H1 (cell line): ENCODE data around the gene SENP1. TPM values are rescaled to one million over a fixed set of nuclear protein-coding genes. Genes with fewer than 3 reads are reported as not detected.

Experiments
- CTCF ChIA-PET: fragments of 300-600 bp; sonication (Branson Sonifier 250); formaldehyde crosslinking; loops from one replicate; lab custom pipeline; 2021; ENCODE audit not compliant: partially characterized antibody; lab: Charles Lee
- POLR2A ChIA-PET: fragments of 300-600 bp; sonication (Branson Sonifier 250); formaldehyde crosslinking; loops from one replicate; lab custom pipeline; 2021; ENCODE audit warnings: inconsistent platforms; ENCODE audit not compliant: partially characterized antibody; lab: Charles Lee
- DNase-seq, 2 experiments: peaks; one replicate each; pipeline versions ENCODE4 v3.0.0 to v3.0.0-alpha.2; 2010 to 2022; ENCODE audit warnings: low spot score in 2 of 2, low read depth in 1 of 2, mixed read lengths in 1 of 2
- FAIRE-seq: peaks from 2 replicates; lab custom pipeline; 2011; peaks lifted over from hg19 to GRCh38; lab: Jason Lieb, UNC
- H2AFZ ChIP-seq: 2 replicates; pipeline ENCODE4 v1.8.1; 2012; ENCODE audit warnings: low read length, inconsistent platforms
- H2AK5ac ChIP-seq: 2 replicates; pipeline ENCODE4 v1.6.1; 2013; ENCODE audit warnings: low read depth, low read length
- H2BK120ac ChIP-seq: replicated peaks from 2 replicates; pipeline ENCODE3; 2013; ENCODE audit warnings: low read depth, low read length, inconsistent platforms
- H2BK12ac ChIP-seq: 2 replicates; pipeline ENCODE4 v1.6.1; 2013; ENCODE audit warnings: low read depth, low read length
- H2BK15ac ChIP-seq: 2 replicates; pipeline ENCODE4 v1.6.1; 2013; ENCODE audit warnings: low read length
- H2BK20ac ChIP-seq: 2 replicates; pipeline ENCODE4 v1.6.1; 2013; ENCODE audit warnings: low read length
- H2BK5ac ChIP-seq: 2 replicates; pipeline ENCODE4 v1.6.1; 2013; ENCODE audit warnings: low read depth, low read length
- H3K14ac ChIP-seq: 2 replicates; pipeline ENCODE4 v1.6.1; 2013; ENCODE audit warnings: inconsistent platforms; ENCODE audit not compliant: insufficient read length
- H3K18ac ChIP-seq: 2 replicates; pipeline ENCODE4 v1.6.1; 2013; ENCODE audit warnings: low read length; ENCODE audit errors: extremely low read depth
- H3K23ac ChIP-seq: 2 replicates; pipeline ENCODE4 v1.6.1; 2013; ENCODE audit warnings: inconsistent platforms; ENCODE audit not compliant: insufficient read length
- H3K23me2 ChIP-seq: 2 replicates; pipeline ENCODE4 v1.6.1; 2013; ENCODE audit warnings: low read depth, low read length
- H3K27ac ChIP-seq: 2 replicates; pipeline ENCODE4 v1.6.1; 2011; ENCODE audit warnings: low read depth, low read length, inconsistent platforms
- H3K27me3 ChIP-seq, 4 experiments: replicated peaks in 1 of 4; 1 replicate in 1 of 4; 2 replicates in 3 of 4; pipeline versions ENCODE4 v1.6.1 to v1.8.1; 2011 to 2013; ENCODE audit warnings: low read length in 3 of 4, mild to moderate bottlenecking in 3 of 4, inconsistent platforms in 2 of 4, mixed read lengths in 2 of 4, moderate library complexity in 1 of 4; ENCODE audit not compliant: control insufficient read depth in 3 of 4, insufficient read depth in 3 of 4; ENCODE audit errors: extremely low read depth in 1 of 4
- H3K36me3 ChIP-seq, 4 experiments: 2 replicates each; pipeline versions ENCODE4 v1.6.1 to v1.8.1; 2011 to 2013; ENCODE audit warnings: mild to moderate bottlenecking in 4 of 4, low read length in 3 of 4, moderate library complexity in 2 of 4, control low read depth in 1 of 4, inconsistent platforms in 1 of 4; ENCODE audit not compliant: insufficient read depth in 4 of 4, control insufficient read depth in 2 of 4
- H3K4ac ChIP-seq: replicated peaks from 2 replicates; pipeline ENCODE3; 2013; ENCODE audit warnings: low read length, low read depth, mixed read lengths, inconsistent platforms; ENCODE audit not compliant: insufficient read length
- H3K4me1 ChIP-seq, 4 experiments: replicated peaks in 1 of 4; 1 replicate in 1 of 4; 2 replicates in 3 of 4; pipeline versions ENCODE4 v1.6.1 to v1.8.1; 2011 to 2013; ENCODE audit warnings: low read length in 3 of 4, inconsistent platforms in 2 of 4, mixed read lengths in 1 of 4; ENCODE audit not compliant: insufficient read depth in 4 of 4, control insufficient read depth in 3 of 4
- H3K4me2 ChIP-seq, 2 experiments: 2 replicates each; pipeline versions ENCODE4 v1.6.1 to v1.8.1; 2011 to 2013; ENCODE audit warnings: low read depth in 2 of 2, low read length in 2 of 2, control low read depth in 1 of 2, inconsistent platforms in 1 of 2, mild to moderate bottlenecking in 1 of 2; ENCODE audit not compliant: insufficient read depth in 1 of 2
- H3K4me3 ChIP-seq, 4 experiments: fragments of 200-600, 300-600 bp in 1 of 4; sonication (generic), shearing (Covaris generic), sonication (Bioruptor Twin) in 1 of 4; 2 replicates each; pipeline versions ENCODE4 v1.5.1 to v1.8.1; 2011 to 2016; ENCODE audit warnings: low read length in 4 of 4, low read depth in 3 of 4, control low read depth in 2 of 4, inconsistent platforms in 2 of 4, mild to moderate bottlenecking in 2 of 4, mixed read lengths in 1 of 4, moderate library complexity in 1 of 4; ENCODE audit not compliant: insufficient read depth in 2 of 4; ENCODE audit errors: extremely low read depth in 1 of 4
- H3K56ac ChIP-seq: replicated peaks from 2 replicates; pipeline ENCODE3; 2013; ENCODE audit warnings: low read depth, mild to moderate bottlenecking, mixed read lengths, low read length, inconsistent platforms; ENCODE audit not compliant: insufficient read length
- H3K79me1 ChIP-seq: 2 replicates; pipeline ENCODE4 v1.6.1; 2013; ENCODE audit warnings: low read depth, low read length, control low read depth
- H3K79me2 ChIP-seq, 2 experiments: 2 replicates each; pipeline versions ENCODE4 v1.6.1 to v1.8.1; 2012 to 2013; ENCODE audit warnings: low read length in 2 of 2, mild to moderate bottlenecking in 2 of 2, inconsistent platforms in 1 of 2; ENCODE audit not compliant: insufficient read depth in 2 of 2, control insufficient read depth in 1 of 2
- H3K9ac ChIP-seq, 4 experiments: replicated peaks in 1 of 4; 1 replicate in 1 of 4; 2 replicates in 3 of 4; pipeline versions ENCODE4 v1.6.1 to v1.8.1; 2011 to 2013; ENCODE audit warnings: low read depth in 3 of 4, low read length in 3 of 4, control low read depth in 2 of 4, mild to moderate bottlenecking in 2 of 4, moderate library complexity in 2 of 4, inconsistent platforms in 1 of 4; ENCODE audit errors: extremely low read depth in 1 of 4
- H3K9me3 ChIP-seq, 2 experiments: 2 replicates each; pipeline versions ENCODE4 v1.6.1 to v1.8.1; 2012 to 2013; ENCODE audit warnings: mild to moderate bottlenecking in 2 of 2, moderate library complexity in 2 of 2, control low read depth in 1 of 2, inconsistent platforms in 1 of 2, low read depth in 1 of 2, low read length in 1 of 2, mixed read lengths in 1 of 2; ENCODE audit not compliant: insufficient read depth in 2 of 2
- H4K20me1 ChIP-seq, 2 experiments: replicated peaks in 1 of 2; 2 replicates each; pipeline versions ENCODE3 to v1.8.1; 2011 to 2013; ENCODE audit warnings: inconsistent platforms in 2 of 2, low read length in 2 of 2, mild to moderate bottlenecking in 1 of 2; ENCODE audit not compliant: insufficient read depth in 2 of 2, control insufficient read depth in 1 of 2
- H4K5ac ChIP-seq: 2 replicates; pipeline ENCODE4 v1.6.1; 2013; ENCODE audit warnings: low read length, low read depth, mixed read lengths, inconsistent platforms; ENCODE audit not compliant: insufficient read length
- H4K8ac ChIP-seq: 2 replicates; pipeline ENCODE4 v1.8.0; 2013; ENCODE audit warnings: mild to moderate bottlenecking, moderate library complexity, low read length, inconsistent platforms; ENCODE audit not compliant: insufficient read depth; ENCODE audit errors: extremely low read depth
- H4K91ac ChIP-seq: replicated peaks from 2 replicates; pipeline ENCODE3; 2013; ENCODE audit warnings: low read length, mixed read lengths, inconsistent platforms; ENCODE audit not compliant: insufficient read length
- CTCF ChIP-seq, 3 experiments: IDR thresholded peaks; 1 replicate in 2 of 3; 2 replicates in 1 of 3; pipeline versions ENCODE4 v1.5.1 to v1.6.1; 2011; ENCODE audit warnings: low read length in 3 of 3, mild to moderate bottlenecking in 3 of 3, inconsistent platforms in 2 of 3, low read depth in 1 of 3, moderate library complexity in 1 of 3; ENCODE audit not compliant: insufficient read depth in 1 of 3; ENCODE audit errors: control extremely low read depth in 1 of 3
- GABPA ChIP-seq: IDR thresholded peaks from 2 replicates; pipeline ENCODE4 v1.6.1; 2011; ENCODE audit warnings: mild to moderate bottlenecking, low read length, moderate library complexity, borderline replicate concordance; ENCODE audit not compliant: insufficient read depth
- POLR2A ChIP-seq, 2 experiments: IDR thresholded peaks; 1 replicate in 1 of 2; 2 replicates in 1 of 2; pipeline ENCODE4 v1.6.1; 2011; ENCODE audit warnings: low read depth in 2 of 2, low read length in 2 of 2, mild to moderate bottlenecking in 2 of 2; ENCODE audit errors: control extremely low read depth in 1 of 2
- RAD21 ChIP-seq, 2 experiments: IDR thresholded peaks in 1 of 2; conservative IDR thresholded peaks in 1 of 2; 2 replicates each; pipeline ENCODE4 v1.6.1; 2011; ENCODE audit warnings: low read depth in 2 of 2, low read length in 2 of 2, improper control_type of control experiment in 1 of 2, inconsistent platforms in 1 of 2, mild to moderate bottlenecking in 1 of 2, moderate library complexity in 1 of 2
- TBP ChIP-seq: IDR thresholded peaks from 2 replicates; pipeline ENCODE4 v1.6.1; 2011; ENCODE audit warnings: low read depth, low read length, improper control_type of control experiment
- TCF12 ChIP-seq: IDR thresholded peaks from 2 replicates; pipeline ENCODE4 v1.6.1; 2011; ENCODE audit warnings: low read depth, mild to moderate bottlenecking, low read length
- WGBS, 2 experiments: shearing (Covaris generic) in 1 of 2; methylation state at CpG; one replicate each; pipeline versions ENCODE4 v1.1.6 to v1.1.7; 2013 to 2015; ENCODE audit warnings: low lambda C conversion rate in 2 of 2, mixed read lengths in 2 of 2, inconsistent platforms in 1 of 2, low coverage in 1 of 2, missing lambda C conversion rate in 1 of 2; ENCODE audit not compliant: insufficient replicate concordance in 2 of 2, insufficient coverage in 1 of 2, insufficient read length in 1 of 2; ENCODE audit errors: extremely low coverage in 1 of 2, missing lambda C conversion rate in 1 of 2; 5-methylcytosine and 5-hydroxymethylcytosine counted together
- polyA plus RNA-seq, 7 experiments: library from polyadenylated mRNA; depleted of rRNA in 3 of 7; stranded (reverse) in 5 of 7; unstranded in 2 of 7; fragments of >200 nt in 5 of 7; fragments of 200-250 nt in 2 of 7; gene quantifications; 1 replicate in 5 of 7; 2 replicates in 1 of 7; 4 replicates in 1 of 7; pipeline versions ENCODE4 v1.2.1 to v1.2.3, GENCODE V29; 2011 to 2013; ENCODE audit warnings: missing spikeins in 2 of 7, mixed read lengths in 2 of 7
- total RNA-seq: library from RNA; stranded (reverse); fragmentation: NEBNext Ultra II Directional; extraction: Animal tissue kit (Norgen Biotek cat#: 25700); gene quantifications from 2 replicates; pipeline ENCODE4 v1.2.1, GENCODE V29; 2021

The SENP1 gene
- total and polyA plus RNA-seq, 2 of the 8 experiments (the other 6 are each of a cell fraction or from before 2014, with no cell fraction given), result 14.2 to 31.5 TPM

- H2BK12ac ChIP-seq, result no peak overlapping the region
- H3K79me1 ChIP-seq, result no peaks in the 10 kb centered on the region
- H2BK5ac ChIP-seq, result no peak overlapping the region
- H3K9ac ChIP-seq, result no peak overlapping the region
- no peaks in the 10 kb centered on the region for H3K23me2 ChIP-seq
- 87% methylated on average over 12 of the region's 12 CpGs; no CpG with 5 or more reads in 1 of the 2 experiments for WGBS, 2 experiments
- H3K9me3 ChIP-seq, result no peaks in the 10 kb centered on the region
- no peak overlapping the region for H3K18ac ChIP-seq
- no peak overlapping the region for H2BK20ac ChIP-seq
- H3K27ac ChIP-seq, result no peak overlapping the region
- no peak overlapping the region for H2BK15ac ChIP-seq
- H2AK5ac ChIP-seq, result no peak overlapping the region; the same call in 1 of the 2 replicates
- no peak overlapping the region for H3K56ac ChIP-seq
- H3K23ac ChIP-seq, result no peak overlapping the region
- H3K4ac ChIP-seq, result no peak overlapping the region
- no peak overlapping the region for H4K91ac ChIP-seq
- no peaks in the 10 kb centered on the region for H3K36me3 ChIP-seq
- H3K4me1 ChIP-seq, result peaks cover 0 to 7% (median 4%) of the 10 kb centered on the region in 4 experiments; a peak in 5 of 7 replicates
- H2BK120ac ChIP-seq, result no peak overlapping the region
- no peak overlapping the region for H3K4me2 ChIP-seq
- H4K8ac ChIP-seq, result no peak overlapping the region
- no peak overlapping the region for H4K5ac ChIP-seq
- no peak overlapping the region for H2AFZ ChIP-seq
- no peaks in the 10 kb centered on the region for H3K79me2 ChIP-seq
- ChIA-PET POLR2A (interaction anchor here (0.6 to 2.2 kb wide), 3 partner anchors 9 to 132 kb away, joined by 3 to 7 read pairs (median 3); no protein-coding TSS in a partner anchor), CTCF (interaction anchor here (0.6 to 2.3 kb wide), 20 partner anchors 10 to 770 kb away, joined by 3 to 11 read pairs (median 4); partner anchors contain the start of gene TMEM106C)
- no peak for FAIRE-seq
- no peaks in the 10 kb centered on the region for H4K20me1 ChIP-seq
- DNase-seq, result no peak
- peaks cover 31 to 84% (median 73%) of the 10 kb centered on the region in 4 experiments for H3K27me3 ChIP-seq
- no peak overlapping the region for H3K4me3 ChIP-seq
- no peak overlapping the region for H3K14ac ChIP-seq
- no peak for TF ChIP-seq GABPA
- no peak for TF ChIP-seq TCF12
- peak in 1 of 2 experiments; percentile 36; a peak in 2 of 4 replicates for TF ChIP-seq RAD21 (IDR thresholded peaks at IDR 0.05 in 1 of 2, conservative IDR thresholded peaks at IDR 0.05 in 1 of 2; ENCODE audit: low read depth in 2 of 2, low read length in 2 of 2)
- no peak for TF ChIP-seq POLR2A (IDR thresholded peaks at IDR 0.05; ENCODE audit: control extremely low read depth in 1 of 2, low read depth in 2 of 2, low read length in 2 of 2)
- TF ChIP-seq TBP, result no peak
- peak; percentile 16 to 38 (median 19); a peak in 3 of 4 replicates for TF ChIP-seq CTCF (IDR thresholded peaks at IDR 0.05; ENCODE audit: control extremely low read depth in 1 of 3, insufficient read depth in 1 of 3, low read depth in 1 of 3, low read length in 3 of 3)
Observed at GRCh38 chr12:48031135-48031960, 74.5 kb downstream of the SENP1 start.
